Left hindlimb (tissue), 1 donor: Measurements from ENCODE around the gene LRRC36.
"Not testable (repeated sequence)": the region's sequence is repeated elsewhere in the genome, so short reads cannot be mapped to it uniquely, and the experiment has no call there.

Experiments
- DNase-seq: peaks from one replicate; pipeline ENCODE4 v3.0.0-alpha.2; 2018

The LRRC36 gene

GRCh38 chr16:67345401-67345800, 18.8 kb downstream of the LRRC36 start:
- no peak for DNase-seq

- DNase-seq, result no peak
Observed at GRCh38 chr16:67346341-67346740, 19.7 kb downstream of the LRRC36 start.

DNA sequence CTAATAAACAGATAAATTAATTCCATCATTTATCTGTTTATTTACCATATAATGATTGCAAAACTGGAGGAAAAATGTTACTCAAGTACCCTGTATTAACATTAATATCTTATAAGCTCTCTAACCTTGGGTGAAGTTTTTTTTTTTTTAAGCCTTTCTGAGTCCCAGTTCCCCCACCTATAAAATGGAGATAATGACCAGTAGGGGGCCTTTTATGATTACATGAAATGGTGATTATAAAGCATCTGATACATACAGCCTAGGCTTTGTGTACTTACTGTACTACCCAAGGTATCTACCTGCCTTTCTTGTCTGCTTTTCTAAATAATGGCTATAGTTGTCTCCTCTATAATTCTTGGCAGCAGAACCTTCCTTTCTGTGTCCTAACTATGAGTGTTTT, 22.6 kb downstream of the LRRC36 start:
- no peak for DNase-seq

- DNase-seq, result no peak
Observed at GRCh38 chr16:67350324-67350723, 23.7 kb downstream of the LRRC36 start.

GRCh38 chr16:67352463-67352862, 25.8 kb downstream of the LRRC36 start:
- not testable (repeated sequence) for DNase-seq

GRCh38 chr16:67356396-67356795, 29.8 kb downstream of the LRRC36 start:
- DNase-seq, result no peak

DNA sequence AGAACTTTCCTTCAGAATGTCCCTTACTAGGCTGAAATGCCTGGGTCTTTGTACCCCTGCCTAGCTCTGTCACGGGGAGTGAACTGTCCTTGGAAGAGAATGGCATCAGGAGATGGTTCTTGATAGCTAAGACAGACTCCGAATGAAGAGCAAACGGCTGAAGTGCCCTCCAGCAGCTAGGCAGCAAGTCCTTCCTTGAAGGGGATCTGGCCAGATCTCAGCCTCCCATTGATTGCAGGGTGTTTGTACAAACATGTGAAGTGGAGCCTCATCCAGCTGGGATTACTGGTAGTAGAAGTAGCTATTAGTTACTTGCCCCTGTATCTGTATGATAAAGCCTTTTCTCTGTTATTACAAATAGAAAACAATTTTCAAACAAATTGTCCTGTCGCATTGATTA, 30.9 kb downstream of the LRRC36 start:
- DNase-seq, result no peak

GRCh38 chr16:67359540-67360269, 33.1 kb downstream of the LRRC36 start:
- DNase-seq, result not testable (repeated sequence)

- no peak for DNase-seq
Observed at GRCh38 chr16:67361038-67361437, 34.4 kb downstream of the LRRC36 start.

GRCh38 chr16:67364600-67365235, 38.1 kb downstream of the LRRC36 start:
- DNase-seq, result no peak

- no peak for DNase-seq
Observed at GRCh38 chr16:67370661-67371060, 44.0 kb downstream of the LRRC36 start.

DNA sequence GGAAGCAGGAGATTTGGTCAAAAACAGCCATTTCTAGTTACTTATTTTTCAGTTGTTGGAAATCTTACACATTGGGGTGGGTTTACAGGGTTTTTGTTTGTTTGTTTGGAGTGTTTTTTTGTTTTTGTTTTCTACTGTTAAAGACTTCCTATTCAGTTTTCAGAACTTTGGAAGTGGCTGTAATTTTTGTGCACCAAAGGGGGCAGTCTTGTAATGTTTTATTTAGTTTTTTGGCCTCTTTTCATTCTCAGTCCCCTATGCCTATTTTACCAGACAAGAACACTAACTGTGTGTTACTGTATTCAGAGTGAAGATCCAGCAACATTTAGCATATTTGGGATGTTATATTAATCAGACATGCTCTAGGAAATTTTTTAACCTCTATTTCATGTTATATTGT, 46.0 kb downstream of the LRRC36 start:
- DNase-seq, result no peak

GRCh38 chr16:67376012-67376411, 49.4 kb downstream of the LRRC36 start:
- not testable (repeated sequence) for DNase-seq

DNA sequence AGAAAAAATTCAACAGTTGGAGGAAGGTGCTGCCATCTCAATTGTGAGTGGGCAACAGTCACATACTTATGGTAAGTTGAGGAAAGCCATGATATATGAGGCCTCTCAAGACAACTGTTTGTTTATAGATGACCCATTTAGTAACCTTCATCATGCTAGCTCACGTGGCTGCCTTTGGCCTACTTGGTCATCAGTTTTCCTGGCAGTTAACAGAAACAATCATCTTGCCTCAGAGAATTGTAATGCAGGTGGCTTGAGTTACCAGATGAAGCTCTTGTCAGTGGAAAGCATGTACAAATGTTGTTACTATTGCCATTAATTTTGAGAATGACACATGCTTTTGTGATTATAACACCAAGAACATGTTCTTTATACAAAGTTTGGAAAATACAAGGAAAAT, 52.0 kb downstream of the LRRC36 start:
- no peak for DNase-seq

DNA sequence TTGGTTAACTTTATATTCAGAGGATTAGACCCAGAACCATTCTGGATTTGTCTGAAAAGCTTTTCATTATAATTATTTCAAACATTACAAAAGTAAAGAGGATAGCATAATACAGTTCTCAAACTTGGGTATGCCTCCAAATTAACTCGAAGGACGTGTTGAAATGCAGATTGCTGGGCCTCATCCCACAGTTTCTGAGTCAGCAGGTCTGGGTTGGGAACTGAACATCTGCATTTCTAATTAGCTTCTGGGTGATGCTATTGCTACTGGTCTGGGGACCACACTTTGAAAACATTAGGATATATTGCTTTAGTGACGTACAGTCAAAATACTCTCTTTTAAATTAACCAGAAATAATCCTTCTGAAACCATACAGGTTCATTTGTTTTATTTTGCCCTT, 56.7 kb downstream of the LRRC36 start:
- no peak for DNase-seq

DNA sequence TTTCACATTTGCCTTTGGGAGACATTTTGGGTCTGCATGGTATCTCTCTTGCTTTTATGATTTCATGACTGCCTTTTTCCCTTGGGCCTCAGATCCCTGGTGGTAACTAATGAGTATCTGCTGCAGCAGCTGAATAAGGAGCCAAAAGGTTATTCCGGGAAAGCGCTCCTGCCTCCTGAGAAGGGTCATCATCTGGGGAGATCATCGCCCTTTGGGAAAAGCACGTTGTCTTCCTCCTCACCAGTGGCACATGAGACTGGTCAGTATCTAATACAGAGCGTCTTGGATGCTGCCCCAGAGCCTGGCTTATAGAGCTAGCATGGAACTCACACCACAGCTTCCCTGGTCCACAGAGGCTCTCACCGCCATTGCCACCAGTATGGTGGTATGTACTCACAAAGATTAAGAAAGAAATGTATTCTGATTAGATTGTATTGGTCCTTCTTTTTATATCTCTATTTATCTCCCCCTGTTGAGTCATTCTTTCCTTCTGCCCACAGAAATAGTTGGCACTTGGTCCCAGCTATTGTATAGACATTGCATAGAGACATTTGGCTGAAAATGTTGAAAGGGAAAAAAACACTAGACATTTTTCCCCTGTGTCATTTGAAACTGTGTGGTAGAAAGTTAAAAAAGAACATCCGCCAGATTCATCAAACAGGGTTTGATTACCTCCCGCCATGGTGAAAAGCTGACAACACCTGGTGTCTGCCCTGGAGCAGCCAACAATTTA, 58.3 kb downstream of the LRRC36 start:
- no peak for DNase-seq

- DNase-seq, result no peak
Observed at GRCh38 chr16:67386861-67387455, 60.3 kb downstream of the LRRC36 start.

DNA sequence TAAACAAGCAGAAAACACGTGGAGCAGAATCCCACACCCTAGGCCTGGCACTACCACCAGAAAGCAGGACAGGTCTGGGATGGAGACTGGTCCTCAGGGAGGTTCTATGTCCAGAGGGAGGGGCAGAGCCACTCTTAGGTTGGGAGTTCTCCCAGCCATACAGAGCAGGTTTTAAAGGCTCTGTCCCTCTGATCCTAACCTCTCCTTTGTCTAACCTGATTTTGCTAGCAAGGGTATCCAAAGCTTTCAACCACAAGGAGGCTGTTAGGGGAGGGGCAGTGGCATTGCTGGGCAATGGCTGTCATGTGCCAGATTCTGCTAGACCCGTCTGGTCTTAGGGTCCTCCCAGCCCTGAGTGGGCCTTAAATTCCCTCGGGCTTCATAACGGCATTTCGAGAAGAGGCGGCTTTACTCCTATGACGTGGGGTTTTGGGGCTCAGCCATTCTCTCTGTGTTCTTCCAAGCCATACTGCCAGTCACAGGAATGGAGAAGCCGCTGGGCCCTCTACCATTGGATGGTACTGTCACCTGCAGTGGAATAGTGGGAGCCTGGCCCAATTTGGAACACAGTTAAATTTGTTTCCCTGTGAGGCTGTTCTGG, 61.0 kb downstream of the LRRC36 start:
- DNase-seq, result no peak

DNA sequence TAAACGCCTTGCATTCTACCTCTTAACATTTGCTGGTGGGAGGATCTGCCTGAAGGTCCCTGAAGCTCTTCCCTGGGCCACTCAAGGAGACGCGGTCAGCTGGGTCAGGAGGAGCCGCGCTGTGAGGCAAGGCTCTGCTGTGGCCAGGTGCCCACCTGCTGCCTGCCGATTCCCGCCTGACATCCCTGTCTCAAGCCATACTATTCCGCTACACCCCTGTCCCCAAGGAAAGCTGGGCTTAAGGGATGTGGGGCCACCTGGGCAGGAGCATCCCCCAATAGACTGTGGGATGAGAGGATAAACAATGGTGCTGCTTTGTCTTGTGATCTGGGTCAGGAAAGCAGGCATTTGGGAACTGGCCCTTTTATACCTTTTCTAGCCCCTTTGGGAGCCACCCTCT, 61.6 kb downstream of the LRRC36 start:
- no peak for DNase-seq

GRCh38 chr16:67388591-67388990, 62.0 kb downstream of the LRRC36 start:
- DNase-seq, result no peak

GRCh38 chr16:67389911-67390815, 63.5 kb downstream of the LRRC36 start:
- no peak for DNase-seq

- no peak for DNase-seq
Observed at GRCh38 chr16:67390816-67391423, 64.3 kb downstream of the LRRC36 start.
